ENCODE measurements around the gene ATP2C2.

The ATP2C2 gene

GRCh38 chr16:84507011-84507982 lies 139.0 kb downstream of the ATP2C2 start:
- no peak for TF ChIP-seq CTCF (IDR thresholded peaks at IDR 0.05; ENCODE audit: low read depth, low read length)
- DNase-seq (ENCODE audit: low read depth, low spot score): no peak
- H3K4me3 ChIP-seq (ENCODE audit: low read depth, low read length): no peak overlapping the region
- in situ Hi-C loops (cut with HindIII; ENCODE audit: low sequenced_read_pairs): no loop called here

DNA sequence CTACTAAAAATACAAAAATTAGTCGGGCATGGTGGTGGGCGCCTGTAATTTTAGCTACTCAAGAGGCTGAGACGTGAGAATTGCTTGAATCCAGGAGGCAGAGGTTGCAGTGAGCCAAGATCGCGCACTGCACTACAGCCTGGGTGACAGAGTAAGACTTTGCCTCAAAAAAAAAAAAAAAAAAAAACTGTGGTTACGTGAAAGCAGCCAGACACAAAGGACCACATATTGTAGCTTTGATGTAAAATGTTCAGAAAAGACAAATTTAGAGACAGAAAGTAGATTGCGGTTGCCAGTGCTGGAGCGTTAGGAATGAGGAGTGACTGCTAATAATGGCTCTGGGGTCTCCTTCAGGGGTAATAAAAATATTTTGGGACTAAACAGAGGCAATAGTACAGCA lies 140.2 kb downstream of the ATP2C2 start:
- DNase-seq (ENCODE audit: low read depth, low spot score): no peak
- TF ChIP-seq CTCF (IDR thresholded peaks at IDR 0.05; ENCODE audit: low read depth, low read length): no peak
- H3K4me3 ChIP-seq (ENCODE audit: low read depth, low read length): no peak overlapping the region
- in situ Hi-C loops (cut with HindIII; ENCODE audit: low sequenced_read_pairs): no loop called here

DNA sequence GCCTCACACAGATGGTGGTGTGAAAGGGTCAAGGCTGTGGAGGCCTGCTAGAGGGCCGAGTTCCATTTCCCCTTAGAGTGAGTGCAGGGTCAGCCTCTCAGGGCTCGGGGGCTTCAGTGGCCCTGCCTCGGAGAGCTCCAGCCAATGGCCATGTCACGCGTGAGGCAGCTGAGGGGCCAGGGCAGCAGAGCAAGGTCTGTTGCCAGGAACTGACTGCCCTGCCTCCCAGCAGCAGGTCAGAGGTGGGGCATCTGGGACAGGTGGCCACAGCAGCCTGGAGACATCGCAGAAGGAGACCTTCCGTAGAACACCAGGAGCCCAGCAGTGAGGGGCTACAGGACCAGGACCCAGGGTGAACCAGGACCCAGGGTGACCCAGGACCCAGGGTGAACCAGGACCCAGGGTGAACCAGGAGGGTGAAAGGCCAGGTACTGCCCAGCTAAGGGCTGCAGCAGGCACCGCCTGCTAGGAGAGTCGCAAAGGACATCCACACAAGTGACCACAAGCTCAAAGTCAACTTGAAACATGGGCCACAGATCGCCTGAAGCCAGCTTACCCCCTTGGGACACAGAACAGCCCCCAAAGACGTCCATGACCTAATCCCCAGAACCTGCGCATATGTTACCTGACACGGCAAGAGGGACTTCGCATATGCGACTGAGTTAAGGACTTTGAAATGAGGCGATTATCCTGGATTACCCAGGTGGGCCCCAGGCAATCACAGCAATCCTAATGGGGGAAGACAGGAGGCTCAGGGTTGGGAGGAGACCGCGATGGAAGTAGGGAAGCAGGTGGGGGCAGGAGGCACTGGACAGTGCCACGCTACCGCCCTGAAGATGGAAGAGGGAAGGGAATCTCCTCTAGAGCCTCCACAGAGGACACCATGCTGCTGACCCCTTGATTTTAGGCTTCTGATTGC lies 141.0 kb downstream of the ATP2C2 start:
- in situ Hi-C loops (cut with HindIII; ENCODE audit: low sequenced_read_pairs): no loop called here
- TF ChIP-seq CTCF (IDR thresholded peaks at IDR 0.05; ENCODE audit: low read depth, low read length): no peak
- DNase-seq (ENCODE audit: low read depth, low spot score): no peak
- no peak overlapping the region for H3K4me3 ChIP-seq (ENCODE audit: low read depth, low read length)

GRCh38 chr16:84511180-84511800 lies 143.0 kb downstream of the ATP2C2 start:
- H3K4me3 ChIP-seq (ENCODE audit: low read depth, low read length): peak overlapping the region; percentile 6
- TF ChIP-seq CTCF (IDR thresholded peaks at IDR 0.05; ENCODE audit: low read depth, low read length): peak; percentile 92
- in situ Hi-C loops (cut with HindIII; ENCODE audit: low sequenced_read_pairs): no loop called here
- DNase-seq (ENCODE audit: low read depth, low spot score): peak; percentile 89

DNA sequence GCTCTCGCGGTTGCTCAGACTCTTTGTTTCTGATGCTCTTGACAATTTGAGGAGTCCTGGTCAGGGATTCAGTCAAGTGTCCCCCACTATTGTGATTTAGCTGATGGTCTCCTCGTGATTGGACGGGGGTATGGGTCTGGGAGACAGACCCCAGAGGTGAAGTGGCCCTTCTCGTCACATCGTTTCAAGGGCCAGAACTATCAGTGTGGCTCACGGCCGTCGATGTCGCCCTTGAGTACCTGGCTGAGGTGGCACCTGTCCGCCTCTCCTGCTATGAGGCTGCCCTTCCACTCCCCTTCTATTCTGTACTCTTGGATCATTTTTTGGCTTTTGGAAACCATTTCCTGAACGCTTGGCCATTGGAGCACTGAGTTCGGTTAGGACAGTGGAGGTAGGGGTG lies 143.5 kb downstream of the ATP2C2 start:
- H3K4me3 ChIP-seq (ENCODE audit: low read depth, low read length): no peak overlapping the region
- in situ Hi-C loops (cut with HindIII; ENCODE audit: low sequenced_read_pairs): no loop called here
- no peak for DNase-seq (ENCODE audit: low read depth, low spot score)
- no peak for TF ChIP-seq CTCF (IDR thresholded peaks at IDR 0.05; ENCODE audit: low read depth, low read length)

DNA sequence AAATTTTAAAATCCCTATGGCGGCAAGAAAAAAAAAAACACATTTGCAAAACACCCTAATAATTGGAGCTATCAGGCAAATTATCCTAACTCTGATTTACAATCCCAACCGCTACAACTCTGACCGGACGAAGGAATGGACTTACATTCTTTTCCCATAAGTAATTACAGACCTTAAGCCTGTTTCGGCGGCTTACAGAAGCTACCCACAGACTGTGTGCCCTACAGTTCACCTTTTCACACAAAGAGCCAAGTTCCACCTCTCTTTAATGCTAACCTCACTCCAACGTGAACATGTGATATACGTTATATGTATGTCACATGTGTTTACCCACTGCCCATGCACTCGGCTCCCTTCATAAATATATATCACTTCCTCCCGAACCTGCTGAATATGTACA lies 144.8 kb downstream of the ATP2C2 start:
- DNase-seq (ENCODE audit: low read depth, low spot score): peak; percentile 63
- H3K4me3 ChIP-seq (ENCODE audit: low read depth, low read length): no peak overlapping the region
- in situ Hi-C loops (cut with HindIII; ENCODE audit: low sequenced_read_pairs): no loop called here
- TF ChIP-seq CTCF (IDR thresholded peaks at IDR 0.05; ENCODE audit: low read depth, low read length): no peak

Measured in astrocyte of the spinal cord (primary cell).